GM18861 (cell line): ENCODE data around the gene KCNH3.
A peak's percentile ranks its signal among the peaks of the same experiment; 100 is the strongest.

Source experiments
- ATAC-seq: cut with Tn5 transposase; IDR thresholded peaks from one replicate; pipeline ENCODE4 v1.9.1; 2021; ENCODE audit not compliant: unreplicated experiment

Gene KCNH3

DNA sequence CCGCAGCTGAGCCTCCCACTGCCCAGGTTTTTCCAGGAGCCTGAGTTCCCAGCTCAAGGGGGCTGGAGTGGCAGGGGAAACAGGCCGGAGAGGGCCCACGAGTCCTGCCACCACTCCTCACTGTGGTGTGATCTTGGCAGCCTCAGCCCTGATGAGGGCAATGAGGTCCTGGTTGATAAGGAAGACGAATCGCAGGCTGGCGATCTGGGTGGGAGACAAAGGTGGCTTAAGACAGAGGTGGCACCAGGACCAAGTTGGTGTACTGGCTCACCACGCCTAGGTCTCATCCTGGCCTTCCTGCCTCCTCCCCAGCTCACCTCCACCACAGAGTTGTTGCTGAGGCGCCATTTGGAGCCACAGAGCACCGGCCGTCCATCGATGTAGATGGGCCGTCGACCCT lies 19.7 kb downstream of the KCNH3 start:
- ATAC-seq, result no peak

DNA sequence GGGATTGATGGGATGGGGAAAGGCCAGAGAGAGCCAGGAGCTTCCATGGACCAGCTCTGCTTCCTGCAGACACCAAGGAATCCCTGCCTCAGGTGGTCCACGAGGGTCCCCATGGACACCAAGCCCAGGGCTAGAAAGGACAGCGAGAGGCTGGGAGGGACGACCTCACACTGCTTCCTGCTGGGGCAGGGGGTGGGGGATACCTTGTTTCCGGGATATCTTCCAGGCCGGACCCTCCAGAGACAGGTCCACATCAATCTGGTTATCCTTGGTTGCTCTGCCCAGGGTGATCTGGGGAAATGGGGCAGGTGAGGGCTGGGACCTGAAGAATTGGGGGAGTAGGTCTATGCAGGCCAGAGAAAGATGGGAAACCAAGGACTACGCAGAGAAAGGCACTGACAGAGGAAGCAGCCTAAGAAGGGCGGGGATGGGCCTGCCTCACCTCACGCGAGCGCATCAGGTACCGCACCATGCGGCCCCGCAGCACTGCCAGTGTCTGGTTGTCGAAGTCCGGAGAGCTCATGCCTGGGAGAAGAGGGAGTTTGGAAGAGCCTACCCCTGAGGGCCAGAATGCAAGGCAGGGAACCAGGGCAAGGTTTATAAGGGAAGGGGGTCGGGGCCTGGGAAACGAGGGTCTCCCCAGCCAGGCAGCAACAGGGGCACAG lies 20.3 kb downstream of the KCNH3 start:
- no peak for ATAC-seq

DNA sequence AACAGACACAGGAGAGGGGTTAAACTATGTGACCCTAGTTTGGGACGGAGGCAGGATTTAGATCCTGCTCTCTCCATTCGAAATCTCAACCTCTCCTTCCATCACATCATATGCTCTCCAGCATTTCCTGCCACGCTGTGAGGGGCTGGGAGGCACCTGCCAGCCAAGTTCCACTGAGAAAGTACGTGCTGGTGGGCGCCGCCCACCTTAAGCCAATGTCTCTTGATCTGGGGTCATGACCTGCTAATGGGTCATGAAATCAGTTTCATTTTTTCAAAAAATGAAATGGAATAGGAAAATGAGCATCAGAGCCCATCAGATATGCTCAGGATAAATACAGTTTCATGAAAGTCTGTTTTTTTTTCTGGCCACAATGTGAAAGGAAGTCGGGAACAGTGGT lies 21.9 kb downstream of the KCNH3 start:
- ATAC-seq, result no peak

DNA sequence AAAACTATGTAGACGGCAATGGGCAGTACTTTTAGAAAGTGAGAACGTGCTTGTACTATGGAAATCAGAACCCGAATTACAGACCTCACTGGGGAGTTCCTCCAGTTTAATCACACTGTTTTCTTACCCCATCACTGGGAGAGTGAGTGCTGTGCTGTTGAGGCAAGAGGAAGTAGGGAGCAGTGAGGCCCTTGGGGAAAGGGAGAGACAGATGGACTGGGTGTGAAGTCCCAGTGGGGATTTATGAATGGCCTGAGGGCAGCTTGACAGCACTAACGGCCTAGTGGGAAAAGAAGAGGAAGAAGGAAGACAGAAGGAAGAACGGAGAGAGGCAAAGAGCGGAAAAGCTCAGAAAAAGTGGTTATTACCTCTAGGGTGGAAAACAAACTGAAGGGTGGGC lies 23.4 kb downstream of the KCNH3 start:
- no peak for ATAC-seq

DNA sequence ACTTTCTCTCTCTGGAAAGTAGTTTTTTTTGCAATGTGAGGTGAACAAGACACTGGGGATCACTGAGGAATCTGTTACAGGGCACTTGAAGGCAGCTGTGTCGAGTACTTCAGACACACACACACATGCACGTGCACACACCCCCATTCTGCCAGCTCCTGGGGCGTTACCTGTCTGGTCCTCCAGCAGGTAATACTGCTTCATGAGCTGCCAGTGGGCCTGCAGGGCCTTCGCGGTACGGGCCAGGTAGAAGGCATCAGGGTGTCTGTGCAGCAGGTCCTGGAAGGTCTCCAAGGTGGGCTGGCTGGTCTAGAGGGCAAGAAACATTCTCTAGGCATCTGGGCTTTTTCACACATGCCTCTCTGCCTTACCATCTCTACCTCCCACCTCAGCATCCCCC lies 24.0 kb downstream of the KCNH3 start:
- ATAC-seq, result no peak

DNA sequence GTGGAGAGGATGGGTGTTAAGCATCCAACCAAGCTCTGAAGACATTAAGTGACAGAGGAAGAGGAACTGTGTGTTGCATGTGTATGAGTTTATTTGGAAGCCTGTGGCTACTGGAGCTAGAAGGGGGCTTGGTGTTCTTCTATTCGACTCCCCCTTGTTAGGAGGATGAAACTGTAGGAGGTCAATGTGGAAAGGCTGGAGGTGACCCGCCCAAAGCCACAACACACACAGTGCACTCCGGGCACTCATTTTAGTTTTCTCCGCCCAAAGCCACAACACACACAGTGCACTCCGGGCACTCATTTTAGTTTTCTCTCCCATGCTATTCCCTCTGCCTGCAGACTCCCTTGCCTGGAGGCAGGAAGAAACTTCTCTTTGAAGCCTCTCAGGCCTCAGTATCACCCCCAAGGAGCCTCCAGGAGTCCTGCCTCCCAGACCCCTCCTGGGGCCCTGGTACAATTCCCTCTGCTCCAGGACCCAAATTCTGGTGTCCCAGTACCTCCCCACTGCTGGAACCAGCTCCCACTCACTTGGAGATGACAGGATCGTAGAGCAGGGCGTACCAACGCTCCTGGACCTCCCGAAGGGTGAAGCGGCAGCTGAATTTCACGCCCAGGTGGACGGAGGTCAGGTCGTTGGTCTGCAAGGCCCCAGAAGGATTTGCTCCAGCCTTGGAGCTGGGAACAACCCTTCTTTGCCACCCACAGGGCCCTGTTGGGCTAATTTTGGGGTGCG lies 25.3 kb downstream of the KCNH3 start:
- no peak for ATAC-seq

DNA sequence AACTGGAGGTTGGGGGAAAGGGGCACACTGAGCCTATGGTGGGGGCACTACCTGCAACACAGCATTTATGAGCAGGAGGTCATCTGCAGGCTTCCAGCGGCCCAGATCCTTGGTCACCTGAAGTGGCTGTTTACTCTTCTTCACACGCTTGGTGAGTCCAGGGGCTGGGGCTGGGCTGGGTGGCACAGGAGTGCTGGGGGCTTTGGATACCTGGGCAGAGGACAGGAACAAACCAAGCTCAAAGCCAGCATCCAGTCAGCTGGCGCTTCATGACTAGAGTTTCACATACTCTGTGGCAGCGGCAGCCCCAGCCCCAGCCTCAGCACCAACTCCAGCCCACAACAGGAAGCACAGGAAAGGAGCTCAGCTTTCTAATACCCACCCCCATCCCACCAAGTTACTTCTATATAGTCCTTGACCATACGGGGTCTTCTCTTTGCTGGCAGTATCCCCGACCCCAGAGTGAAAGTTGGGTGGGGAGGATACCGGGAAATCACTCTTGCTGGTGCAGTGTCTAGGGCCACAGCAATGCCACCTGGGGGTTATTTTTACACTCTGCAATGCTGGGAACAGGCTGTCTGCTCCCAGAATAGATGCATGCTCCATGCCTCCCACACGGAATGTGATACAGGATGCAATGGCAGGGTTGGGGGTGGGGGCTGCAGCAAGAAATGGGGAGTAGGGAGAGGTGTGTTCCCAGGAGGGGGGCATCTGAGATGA lies 26.0 kb downstream of the KCNH3 start:
- no peak for ATAC-seq

DNA sequence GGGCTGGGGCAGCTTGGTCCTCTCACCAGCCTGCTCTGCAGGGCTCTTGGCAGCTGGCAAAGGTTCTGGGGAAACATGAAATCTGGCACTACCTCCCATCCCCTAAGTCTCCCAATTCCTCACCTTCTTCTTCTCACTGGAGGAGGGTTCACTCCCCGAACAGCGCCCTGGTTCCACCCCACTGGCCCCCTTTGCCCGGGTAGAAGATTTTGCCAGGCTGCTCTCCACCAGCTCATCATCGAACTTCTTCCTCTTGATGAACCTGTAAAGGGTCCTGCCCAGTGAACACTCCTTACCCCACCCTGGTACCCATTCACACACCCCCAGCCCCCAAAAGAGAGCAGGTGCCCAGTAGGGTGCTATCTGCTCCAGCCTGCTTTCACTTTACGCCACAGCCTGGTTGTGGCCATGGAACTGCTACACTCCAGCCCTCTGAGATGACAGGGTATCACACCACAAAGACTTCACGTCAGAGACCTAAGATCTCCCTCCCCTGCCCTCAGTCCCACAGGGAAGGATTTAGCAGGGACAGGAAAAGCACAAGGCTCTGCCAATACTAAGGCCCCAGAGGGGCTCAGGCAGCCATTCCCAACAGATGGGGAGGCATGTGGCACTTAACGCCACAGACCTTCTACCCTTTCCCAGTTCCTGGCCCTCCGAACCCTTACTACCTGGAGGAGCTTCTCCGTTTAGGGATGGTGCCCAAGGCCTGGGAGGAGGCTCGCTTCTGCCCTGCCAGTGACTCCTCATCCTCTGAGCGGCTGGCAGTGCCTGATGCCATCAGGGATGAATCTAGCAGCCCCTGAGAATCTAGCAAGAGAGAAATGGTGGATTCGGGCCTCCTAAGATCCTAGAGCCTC lies 26.8 kb downstream of the KCNH3 start:
- ATAC-seq, result no peak

DNA sequence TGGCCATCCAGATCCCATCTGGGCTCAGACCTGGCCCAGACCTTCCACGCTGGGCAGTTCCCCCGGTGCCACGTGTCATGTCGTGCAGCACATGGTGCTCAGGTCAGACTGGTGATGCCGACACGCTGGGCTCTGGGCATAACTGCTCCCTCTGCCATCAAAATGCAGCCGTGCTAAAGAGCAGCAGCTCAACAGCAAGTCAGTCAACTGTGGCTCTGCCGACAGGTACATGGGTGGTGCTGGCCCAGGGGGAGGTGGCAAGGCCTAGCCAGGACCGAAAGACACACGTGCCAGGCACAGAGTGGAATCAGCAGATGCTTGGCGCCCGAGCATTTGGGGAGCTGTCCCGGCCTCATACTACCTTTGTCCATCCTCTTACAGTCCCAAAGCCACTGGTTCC lies 27.5 kb downstream of the KCNH3 start:
- ATAC-seq, result no peak

DNA sequence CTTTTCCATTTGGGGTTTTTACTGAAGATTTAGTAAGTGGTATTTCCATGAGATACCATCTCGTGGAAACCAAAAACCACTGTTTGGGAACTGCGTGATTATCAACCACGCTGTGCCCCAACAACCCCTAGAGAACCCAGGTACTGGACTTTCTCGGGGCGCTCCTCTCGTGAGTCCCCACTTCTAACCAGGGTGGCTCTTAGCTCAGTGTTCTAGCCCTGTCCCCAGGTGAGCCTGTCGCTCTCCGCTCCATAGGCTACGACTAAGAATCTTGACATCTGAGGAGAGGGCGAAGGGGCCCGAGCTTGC lies 28.4 kb downstream of the KCNH3 start:
- ATAC-seq, result no peak

DNA sequence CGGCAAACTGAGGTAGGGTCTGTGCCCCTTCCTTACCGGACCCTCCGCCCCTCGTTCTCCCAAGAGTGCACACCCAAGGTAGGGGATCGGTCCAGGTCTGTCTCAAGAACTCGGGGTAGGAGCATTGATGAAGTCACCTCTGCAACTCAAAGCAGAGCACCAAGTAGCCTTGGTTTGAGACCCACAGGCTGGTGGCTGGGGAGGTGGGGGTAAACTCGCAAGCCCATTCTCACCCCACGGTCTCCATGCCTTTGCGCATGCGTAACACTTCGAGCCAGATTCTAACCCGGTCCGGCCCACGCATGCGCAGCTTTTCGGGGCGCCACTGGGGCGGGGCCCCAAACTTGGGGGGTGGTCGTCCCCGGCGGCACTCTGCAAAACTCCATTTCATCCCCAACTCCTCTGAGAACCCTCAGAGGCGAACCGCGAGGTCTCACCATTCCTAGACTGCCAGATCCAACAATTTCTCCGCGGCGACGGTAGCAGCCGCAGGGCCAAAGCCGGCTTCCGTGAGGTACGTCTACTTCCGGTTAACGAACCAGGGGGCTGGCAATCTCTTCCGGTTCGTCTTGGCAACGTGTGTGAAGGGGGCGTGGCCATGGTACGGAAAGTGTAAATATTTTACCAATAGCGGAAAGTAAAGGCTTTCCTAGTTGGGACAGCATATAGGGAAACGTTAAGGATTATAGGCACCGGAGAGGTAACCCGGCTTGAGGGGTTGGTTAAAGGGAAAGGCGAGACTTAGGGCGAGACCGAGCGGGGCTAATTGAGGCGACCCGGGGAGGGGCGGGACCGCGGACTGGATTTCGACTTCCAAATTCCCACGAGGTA lies 29.0 kb downstream of the KCNH3 start, which contains the start of gene MCRS1:
Gene MCRS1 (minus strand): TSS at position 532 of the 831 bp plus-strand sequence. CDS start 1,411 bp downstream, outside the sequence.
- peak; percentile 63 for ATAC-seq

DNA sequence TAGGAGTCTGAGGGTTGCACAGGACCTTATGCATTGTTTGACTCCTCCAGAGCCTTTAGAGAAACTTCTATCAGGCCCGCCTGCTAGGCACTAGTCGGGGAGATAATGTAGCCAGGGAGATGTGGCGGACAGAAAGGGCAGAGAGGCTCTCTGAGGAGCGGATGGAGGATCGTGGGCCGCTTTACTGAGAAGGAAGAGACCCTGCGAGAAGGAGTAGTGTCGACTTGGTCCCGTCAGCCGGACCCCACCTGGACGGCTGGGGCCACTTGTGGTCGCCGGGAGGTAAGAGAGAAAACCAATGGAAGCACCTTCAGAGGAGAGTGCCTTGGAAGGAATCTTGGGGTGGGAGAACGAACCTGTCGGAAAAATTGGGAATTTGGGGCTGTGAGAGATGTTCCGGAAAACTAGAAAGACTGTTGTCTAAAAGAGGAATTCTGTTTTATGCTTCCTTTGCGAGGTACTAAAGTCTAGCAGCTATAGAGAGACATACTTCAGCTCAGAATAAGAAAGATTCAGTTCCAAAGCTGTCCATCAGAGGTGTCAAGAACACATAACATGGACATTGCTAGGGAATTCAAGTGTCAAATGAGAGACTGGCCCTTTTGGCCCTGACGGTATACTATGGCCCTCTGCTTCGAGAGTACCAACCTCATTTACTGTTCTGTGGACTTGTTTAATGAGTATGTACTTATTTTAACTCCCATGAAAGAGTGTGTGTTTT lies 29.8 kb downstream of the KCNH3 start:
- no peak for ATAC-seq

DNA sequence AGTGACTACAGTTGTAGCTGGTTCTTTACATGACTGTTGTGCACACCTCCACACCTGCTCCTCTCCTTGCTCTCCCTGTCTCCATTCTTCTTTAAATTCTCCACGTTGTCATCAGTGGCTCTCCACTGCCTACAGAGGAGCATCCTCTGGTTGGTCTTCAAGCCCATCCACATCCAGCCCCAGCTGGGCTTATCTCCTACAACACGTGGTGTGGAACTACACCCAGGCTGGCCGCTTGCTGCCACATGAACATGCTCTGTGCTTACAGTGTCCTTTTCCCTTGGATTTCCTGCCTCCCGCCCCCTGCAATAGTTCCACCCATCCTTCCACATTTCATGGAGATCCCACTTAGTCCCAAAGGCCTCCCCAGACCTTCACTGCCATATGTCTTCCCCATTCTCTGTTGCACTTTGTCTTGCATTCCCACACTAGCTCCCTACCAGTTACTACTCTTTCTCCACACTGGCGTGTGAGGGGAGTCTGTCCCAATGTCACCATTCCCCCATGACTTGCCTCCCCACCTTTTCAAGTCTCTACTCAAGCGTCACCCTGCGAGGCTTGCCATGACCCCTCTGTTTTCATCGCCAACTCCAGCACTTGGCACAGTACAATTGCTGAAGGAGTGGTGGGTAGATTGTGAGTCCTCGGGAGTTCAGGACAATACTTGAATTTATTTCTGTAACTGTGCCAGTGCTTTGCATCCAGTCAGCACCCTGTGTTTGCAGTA lies 38.9 kb downstream of the KCNH3 start:
- no peak for ATAC-seq

DNA sequence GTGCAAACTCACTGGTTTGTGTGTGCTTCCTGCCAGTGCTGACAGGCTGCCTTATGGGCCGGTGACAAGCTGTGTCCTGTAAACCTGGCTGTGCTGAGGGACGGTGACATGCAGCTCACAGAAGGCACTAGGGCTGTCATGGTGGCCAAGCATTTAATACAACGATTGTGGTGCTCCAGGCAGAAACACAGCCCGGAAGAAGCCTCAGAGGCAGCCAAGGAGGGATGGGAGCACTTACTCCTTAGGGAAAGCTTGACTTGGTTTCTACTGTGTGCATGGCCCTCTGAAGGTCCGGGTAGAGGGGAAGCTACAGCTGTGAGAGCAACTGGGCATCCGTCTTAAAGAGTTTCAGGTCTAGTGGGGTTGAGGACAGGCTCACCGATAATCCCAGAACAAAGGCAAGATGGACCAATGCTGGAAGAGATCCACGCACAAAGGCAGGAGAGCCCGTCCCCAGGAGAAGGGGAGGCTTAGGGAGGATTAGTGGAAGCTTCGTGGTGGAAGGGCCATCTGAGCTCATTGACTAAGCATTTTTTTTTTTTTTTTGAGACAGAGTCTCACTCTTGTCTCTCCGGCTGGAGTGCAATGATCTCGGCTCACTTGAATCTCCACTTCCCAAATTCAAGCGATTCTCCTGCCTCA lies 39.8 kb downstream of the KCNH3 start:
- no peak for ATAC-seq

DNA sequence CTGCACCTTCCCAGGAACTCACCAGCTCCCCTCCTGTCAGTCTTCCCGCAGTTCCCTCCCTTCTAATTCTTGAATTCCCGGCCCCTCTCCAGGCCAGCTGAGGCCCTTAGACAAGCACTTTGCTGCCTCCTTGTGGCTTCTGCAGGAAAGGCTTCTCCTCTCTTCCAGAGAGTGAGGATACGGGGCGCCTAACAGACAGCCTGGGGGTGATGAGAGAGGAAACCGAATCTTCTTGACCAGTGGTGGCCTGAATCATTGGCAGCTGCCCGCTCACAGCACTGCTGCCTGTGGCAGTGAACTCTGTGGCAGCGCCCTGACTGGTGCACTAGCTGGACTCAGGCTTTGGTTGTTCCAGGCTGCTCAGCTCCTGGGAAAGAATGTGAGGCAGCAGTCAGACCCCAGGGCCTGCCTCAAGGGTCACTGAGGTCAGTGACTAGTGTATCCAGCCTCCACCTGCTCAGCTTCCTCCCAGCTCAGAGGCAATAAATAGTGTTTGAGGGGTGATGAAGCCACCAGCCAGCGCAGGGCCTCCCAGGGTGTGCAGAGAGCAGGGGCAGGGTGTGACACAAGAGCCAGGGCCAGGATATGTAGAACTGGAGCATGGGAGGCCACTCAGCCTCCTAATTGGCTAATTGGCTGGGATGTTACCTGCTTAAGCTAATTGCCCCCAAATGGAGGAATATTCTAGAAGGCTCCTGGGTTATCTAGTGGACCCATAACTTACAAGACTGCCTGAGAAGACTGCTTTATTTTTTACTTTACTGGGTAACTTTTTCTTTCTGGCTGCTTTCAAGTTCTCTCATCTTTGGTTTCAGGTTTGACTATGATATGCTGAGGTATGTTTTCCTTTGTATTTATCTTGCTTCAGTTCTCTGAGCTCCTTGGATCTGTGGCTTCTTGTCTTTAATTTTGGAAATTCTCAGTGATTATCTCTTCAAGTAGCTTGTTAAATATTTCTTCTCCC lies 42.0 kb downstream of the KCNH3 start:
- no peak for ATAC-seq

DNA sequence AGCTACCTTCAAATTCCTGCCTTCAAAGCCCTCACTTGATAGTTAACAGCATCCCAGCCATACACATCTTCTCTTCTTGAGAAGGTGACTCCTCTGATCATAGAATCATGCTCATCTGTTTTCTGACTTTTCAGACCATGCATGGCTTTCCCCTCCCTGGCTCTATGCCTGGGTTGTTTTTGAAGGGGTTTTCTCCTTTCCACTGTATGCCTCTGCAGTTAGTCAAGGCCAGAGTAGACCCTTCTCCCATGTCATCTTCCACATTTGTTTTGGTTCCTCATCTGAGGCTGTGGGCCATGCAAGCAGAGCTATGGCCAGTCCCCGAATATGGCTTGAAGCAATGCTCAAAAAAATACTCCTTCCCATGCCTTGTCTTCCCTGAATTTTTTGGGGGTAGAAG lies 43.4 kb downstream of the KCNH3 start:
- ATAC-seq, result no peak

DNA sequence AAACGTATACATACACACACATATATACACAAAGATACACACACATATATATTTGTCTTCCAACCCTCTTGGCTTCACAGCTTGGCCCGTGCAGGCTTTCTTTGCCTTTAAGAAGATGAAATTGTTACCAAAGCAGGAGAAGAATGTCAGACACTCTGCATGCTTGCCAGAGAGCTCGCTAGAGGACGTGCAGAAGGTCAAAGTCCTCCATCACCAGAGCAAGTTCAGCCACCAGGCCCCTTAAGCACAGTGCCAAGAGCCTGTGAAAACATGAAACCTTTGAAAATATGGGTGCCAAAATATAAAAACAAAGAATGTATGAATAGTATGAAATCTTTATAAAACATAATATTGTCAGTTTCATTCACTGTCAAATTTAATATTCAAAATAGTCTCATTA lies 44.0 kb downstream of the KCNH3 start:
- no peak for ATAC-seq
